Activated CD8-positive, alpha-beta memory T cell treated with anti-CD3 and anti-CD28 coated beads, Interleukin-2, amount 50 U/mL, for 48 hours (primary cell): ENCODE results near the gene WDR38.

ENCODE experiments used
- DNase-seq: peaks from one replicate; pipeline ENCODE4 v3.0.0-alpha.2; 2020

Gene WDR38

GRCh38 chr9:124859803-124860581 lies 6.7 kb downstream of the WDR38 start:
- no peak for DNase-seq

DNA sequence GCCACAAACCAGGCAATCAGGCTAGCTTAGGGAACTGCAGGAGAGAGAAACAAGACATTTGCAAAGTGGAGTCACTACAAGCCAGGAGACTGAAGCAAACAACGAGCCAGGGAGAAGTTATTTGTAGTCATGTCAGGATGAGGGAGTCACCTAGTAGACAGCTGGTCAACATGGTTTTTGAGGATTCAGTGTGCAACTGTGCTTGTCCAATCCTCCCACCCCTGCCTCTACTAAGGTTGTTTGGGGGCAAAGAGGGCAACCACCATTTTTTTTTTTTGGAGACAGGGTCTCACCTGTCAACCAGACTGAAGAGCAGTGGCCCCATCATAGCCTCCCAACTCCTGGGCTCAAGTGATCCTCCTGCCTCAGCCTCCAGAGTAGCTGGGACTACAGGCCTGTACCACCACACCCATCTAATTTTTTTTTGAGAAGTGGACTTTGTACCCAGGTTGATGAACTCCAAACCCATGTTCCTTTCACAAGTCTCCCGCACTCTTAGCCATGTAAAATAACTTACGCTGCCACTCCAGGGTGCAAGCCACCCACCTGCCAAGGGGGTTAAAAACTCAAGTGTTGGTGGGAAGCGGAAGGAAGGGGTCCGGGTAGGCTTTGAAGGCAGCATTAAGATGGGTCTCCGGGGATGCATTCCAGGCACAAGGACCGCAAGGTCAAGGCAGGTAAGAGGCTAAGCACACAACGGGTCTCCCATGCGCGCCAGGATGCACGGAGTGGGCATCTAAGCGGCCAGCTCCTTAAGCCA lies 7.5 kb downstream of the WDR38 start:
- no peak for DNase-seq

- peak; percentile 97 for DNase-seq
Measured at GRCh38 chr9:124861342-124862229, 8.3 kb downstream of the WDR38 start, which contains the start of the genes ARPC5L and RPL35. Gene ARPC5L, plus strand, starts transcription at chr9:124862130. Its CDS starts 7,161 bp downstream, at chr9:124869291. Gene RPL35, minus strand, starts transcription at chr9:124861957. Its CDS starts 45 bp downstream, at chr9:124861912.

DNA sequence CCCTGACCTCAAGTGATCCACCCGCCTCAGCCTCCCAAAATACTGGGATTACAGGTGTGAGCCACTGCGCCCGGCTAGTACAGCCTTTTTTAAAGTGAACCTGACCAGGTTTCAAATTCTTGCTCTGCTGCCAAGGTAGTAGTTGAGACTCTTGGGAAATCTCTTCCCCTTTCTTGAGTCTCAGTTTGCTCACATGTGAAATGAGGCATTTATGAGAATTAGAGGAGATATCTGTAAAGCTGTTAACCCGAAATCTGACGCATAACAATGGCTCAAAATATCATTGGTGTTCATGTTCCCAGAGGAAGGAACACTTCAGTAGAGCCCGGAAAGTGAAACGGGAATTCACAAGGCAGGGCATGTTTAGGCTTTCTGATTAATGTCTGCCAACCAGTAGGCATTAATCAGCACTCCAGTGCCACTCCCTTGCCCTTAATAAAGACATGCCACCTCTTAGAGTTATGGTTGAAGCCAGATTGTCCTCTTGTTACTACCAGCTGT lies 10.2 kb downstream of the WDR38 start:
- DNase-seq: no peak

DNA sequence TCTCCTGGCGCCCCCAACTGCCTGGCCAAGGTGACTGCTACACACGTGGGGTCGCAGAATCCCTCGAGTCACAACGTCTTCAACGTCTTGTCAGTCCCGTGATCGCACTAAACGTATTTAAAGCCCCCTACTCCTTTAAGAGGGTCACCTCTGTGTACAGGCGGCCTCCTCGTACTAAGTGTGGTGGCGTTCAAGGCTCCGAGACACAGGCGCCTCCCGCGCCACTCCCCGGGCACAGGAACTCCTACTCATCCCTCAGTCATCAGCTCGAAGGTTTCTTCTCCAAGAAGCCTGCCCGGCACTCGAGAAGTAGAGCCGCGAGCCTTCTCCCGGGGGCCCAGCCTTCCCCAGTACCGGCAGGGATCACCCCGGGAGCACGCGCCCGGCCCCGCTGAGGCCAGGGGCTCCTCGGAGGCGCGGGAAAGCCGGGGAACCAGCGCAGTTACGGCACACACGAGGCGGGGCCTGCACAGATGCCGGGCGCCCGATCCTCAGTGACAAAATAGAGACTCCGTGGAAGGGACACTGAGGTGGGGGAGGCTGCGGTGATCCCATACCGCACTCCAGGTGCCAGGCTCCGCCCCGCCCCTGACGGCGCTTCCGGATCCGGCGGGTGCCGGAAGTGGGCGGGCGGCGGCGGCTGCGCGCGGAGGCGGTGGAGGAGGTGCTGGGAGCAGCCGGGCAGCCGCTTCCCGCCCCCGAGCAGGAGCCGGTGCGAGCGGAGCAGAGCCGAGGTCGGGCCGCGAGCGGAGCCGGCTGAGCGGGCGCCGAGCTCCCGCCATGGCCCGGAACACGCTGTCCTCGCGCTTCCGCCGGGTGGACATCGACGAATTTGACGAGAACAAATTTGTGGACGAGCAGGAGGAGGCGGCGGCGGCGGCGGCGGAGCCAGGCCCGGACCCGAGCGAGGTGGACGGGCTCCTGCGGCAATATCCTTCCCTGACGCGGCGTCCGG lies 15.5 kb downstream of the WDR38 start:
- peak; percentile 97 for DNase-seq

DNA sequence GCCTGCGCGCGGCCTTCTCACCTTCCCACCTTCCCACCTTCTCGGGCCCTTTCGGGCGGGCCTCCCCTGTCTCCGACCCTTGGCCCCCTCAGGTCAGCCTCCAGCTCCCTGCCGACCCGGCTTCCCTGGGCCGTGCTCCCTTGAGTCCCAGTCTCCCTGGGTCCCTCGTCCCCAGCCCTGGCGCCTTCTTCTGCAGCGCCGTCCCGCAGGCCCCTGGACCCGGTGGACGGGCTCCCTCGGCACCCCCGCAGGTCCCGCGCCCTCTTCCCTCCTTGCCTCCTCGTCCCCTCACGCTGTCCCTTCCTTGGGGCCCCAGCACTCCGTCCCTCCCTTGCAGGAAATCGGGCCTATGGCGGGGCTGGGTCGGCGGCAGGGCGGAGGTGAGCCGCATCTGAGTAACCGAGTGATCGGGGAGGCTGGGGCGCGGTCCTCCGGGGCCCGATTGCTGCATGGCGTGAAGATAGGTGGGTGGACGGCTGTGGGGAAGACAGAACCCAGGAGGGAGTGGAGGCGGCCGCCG lies 16.3 kb downstream of the WDR38 start:
- peak; percentile 80 for DNase-seq

DNA sequence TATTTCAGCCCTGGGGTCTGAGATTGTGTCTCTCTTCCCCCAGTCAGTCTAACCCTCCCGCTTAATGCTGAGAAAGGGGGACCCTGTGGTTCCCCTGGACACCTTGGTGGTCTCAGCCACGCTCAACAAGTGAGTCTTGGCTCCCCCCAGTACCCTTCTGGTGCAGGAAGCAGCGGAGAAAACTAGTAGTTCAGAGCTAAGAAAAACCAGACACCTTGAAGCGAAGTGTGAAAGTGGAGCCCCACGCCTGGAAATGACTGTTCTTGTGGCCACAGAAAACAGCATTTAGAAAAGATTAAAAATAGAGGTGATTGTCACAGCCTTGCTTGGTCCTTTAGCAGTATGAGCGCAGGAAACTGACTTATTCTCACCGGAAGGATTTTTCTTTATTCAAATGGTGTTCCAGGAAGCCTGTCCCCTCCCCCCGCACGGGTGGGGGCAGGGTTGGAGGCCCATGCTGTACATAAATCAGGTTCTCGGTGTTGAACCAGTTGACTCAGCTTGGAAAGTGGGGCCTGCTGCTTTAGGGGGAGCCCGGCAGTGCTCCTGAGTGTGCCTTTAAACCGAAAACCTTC lies 16.8 kb downstream of the WDR38 start:
- peak; percentile 90 for DNase-seq

- DNase-seq: no peak
Measured at GRCh38 chr9:124870723-124871122, 17.5 kb downstream of the WDR38 start.

DNA sequence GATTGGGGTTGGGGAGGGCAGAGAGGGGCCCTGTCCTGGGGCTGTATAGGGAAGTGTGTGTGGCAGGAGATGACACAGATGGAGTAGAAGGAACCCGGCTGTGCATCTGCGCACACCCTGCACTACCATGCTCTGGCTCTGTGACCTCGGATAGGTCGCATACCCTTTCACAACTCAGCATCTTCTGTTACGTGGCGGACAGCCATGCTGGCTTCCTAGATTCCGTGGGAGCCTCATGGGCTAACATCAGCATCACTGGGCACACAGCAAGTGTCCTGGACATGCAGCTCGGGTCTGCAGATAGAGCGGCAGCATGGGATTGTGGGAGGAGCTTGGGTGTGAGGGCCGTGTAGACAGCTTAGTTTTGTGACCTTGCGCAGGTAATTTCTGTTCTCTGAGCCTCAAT lies 17.9 kb downstream of the WDR38 start:
- DNase-seq: no peak

DNA sequence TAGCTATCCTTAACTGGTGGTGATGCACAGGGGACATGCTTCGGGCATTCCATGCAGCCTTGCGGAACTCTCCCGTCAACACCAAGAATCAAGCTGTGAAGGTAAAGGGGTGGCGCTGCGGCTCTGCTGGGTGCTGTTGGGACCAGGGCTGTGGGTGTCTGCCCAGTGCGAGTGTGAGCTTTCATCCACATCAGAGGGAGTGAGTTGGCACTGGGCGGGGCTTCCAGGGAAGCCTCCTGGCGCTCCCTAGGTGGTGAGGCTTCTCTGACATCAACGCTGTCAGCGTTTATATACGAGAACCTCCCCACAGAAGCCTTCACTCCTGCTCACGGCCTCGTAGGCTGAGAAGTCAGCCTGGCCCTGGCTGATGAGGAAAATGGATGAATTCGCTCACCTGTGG lies 20.4 kb downstream of the WDR38 start:
- no peak for DNase-seq

DNA sequence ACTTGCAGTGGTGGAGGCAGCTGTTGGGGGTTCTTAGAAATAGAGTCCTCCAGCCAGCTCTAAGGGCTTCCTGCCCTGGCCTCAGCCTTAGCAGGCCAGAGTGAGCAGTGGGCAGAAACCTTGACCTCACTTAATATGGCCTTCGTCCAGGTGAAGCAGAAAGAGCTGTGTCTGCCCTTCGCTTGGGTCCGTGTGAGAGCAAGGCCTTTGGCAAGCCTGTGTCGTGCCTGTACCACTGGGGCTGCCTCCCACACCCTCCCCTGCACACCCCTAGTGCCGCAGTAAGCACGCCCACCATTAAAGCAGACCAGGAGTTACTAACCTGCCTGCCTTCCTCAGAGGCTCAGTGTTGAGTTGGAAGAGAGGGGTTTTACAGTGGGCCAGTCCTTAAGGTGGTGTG lies 22.2 kb downstream of the WDR38 start:
- no peak for DNase-seq

GRCh38 chr9:124877021-124877782 lies 23.9 kb downstream of the WDR38 start:
- no peak for DNase-seq

DNA sequence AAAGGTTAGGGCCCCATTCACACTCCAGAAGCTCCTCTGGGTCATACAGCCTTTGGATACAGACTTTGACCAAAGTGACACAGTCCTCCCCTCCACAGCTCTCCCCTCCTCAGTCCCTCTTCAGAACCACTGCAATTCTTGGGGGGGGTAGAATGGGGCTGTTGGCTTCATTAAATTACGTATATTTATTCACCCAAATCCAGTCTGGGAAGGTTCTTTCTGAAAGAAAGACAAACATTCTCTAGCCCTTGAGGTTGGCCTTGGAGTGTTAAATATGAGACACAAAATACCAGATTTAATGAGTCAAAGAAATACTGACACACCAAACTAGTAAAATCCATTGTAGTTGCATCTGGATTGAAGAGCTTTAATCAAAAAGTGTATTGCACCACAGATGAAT lies 24.8 kb downstream of the WDR38 start:
- no peak for DNase-seq

DNA sequence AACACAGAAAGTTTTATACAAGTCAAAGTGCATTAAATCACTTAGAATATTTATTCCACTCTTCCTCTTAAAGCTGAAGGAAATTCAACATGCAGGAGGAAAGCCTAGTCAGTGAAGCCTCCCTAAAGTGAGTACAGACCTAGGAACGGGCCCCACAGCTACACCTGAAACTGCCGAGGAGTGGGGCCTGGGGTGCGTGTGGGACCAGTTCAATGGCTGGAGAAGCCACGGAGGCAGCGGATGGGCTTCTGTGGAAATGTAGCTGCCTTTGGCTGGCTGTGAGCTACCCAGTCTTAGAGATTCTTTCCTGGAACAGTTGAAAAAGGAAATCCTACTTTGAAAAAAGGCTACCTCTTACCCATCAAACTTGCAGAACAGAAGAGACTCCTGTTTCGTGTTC lies 25.3 kb downstream of the WDR38 start:
- no peak for DNase-seq

DNA sequence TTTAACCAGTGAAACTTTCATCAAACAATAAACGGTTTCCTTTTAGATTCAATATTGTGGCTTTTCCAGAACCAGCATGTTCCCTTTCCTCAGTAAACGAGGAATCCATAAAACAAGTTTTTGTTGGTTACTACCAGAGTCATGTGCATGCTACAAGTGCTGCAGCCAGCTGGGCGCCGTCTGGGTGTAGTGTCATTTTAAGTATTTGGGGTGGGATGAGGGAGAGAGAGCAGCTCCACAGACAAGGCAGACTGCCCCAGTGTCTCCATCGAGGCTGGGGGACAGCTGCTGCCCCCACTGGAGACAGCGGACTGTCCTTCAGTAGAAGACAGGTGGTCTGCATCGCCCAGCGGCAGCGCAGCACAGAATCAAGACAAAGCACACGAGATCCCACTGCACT lies 26.0 kb downstream of the WDR38 start:
- no peak for DNase-seq

- no peak for DNase-seq
Measured at GRCh38 chr9:124880501-124880900, 27.2 kb downstream of the WDR38 start.

- no peak for DNase-seq
Measured at GRCh38 chr9:124881138-124881743, 28.0 kb downstream of the WDR38 start.

- DNase-seq: no peak
Measured at GRCh38 chr9:124882231-124882630, 29.0 kb downstream of the WDR38 start.

GRCh38 chr9:124884376-124884775 lies 31.1 kb downstream of the WDR38 start:
- no peak for DNase-seq

DNA sequence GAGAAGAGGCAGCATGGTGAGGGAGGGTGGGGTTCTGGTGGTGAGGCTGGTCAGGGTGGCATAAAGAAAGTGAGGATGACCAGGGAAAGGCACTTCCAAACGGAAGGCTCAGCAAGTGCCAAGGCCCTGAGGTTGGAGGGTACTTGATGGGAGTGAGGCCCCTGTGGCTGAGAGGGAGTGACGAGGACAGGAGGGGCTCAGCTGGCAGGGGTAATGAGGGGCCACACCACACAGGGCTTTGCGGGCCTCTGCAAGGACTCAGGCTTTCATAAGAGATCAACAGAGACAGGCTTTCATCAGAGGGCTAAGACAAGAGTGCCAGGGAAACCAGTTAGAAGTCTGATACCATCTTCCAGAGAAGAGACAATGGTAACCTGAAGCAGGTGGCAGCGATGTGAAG lies 32.3 kb downstream of the WDR38 start:
- no peak for DNase-seq
